Hepatocyte (in vitro differentiated cells): Measurements from ENCODE around the gene SLC27A2.

Experiments used
- CTCF ChIP-seq: fragments of 200-600 bp; sonication (generic); IDR thresholded peaks from 2 replicates; pipeline ENCODE4 v1.5.1; 2016; ENCODE audit warnings: antibody characterized with exemption, mild to moderate bottlenecking; ENCODE audit not compliant: poor library complexity
- EZH2 ChIP-seq: fragments of 200-600 bp; sonication (generic); IDR thresholded peaks from 2 replicates; pipeline ENCODE4 v1.6.1; 2016; ENCODE audit warnings: antibody characterized with exemption, mild to moderate bottlenecking, borderline replicate concordance
- EZH2phosphoT487 ChIP-seq: fragments of 200-600 bp; sonication (generic); IDR thresholded peaks from one replicate; pipeline ENCODE4 v1.6.1; 2018; ENCODE audit warnings: antibody characterized with exemption, mild to moderate bottlenecking, low read depth, moderate library complexity; ENCODE audit not compliant: unreplicated experiment, severe bottlenecking

- TF ChIP-seq CTCF: no peak
- no peak for TF ChIP-seq EZH2
- no peak for TF ChIP-seq EZH2phosphoT487
Measured at GRCh38 chr15:50261981-50262380, 80.0 kb downstream of the SLC27A2 start.
